Stimulated activated CD4-positive, alpha-beta T cell treated with anti-CD3 and anti-CD28 coated beads, Interleukin-1b, Interleukin-23, amount 100 ng/mL, for 4 hours (primary cell): ENCODE measurements around the gene BTG1.
"Not testable (repeated sequence)": the region's sequence is repeated elsewhere in the genome, so short reads cannot be mapped to it uniquely, and the experiment has no call there.

Experiments used
- DNase-seq, 2 donors: peaks; one replicate each; pipeline ENCODE4 v3.0.0-alpha.2; 2020; ENCODE audit warnings: low read depth in 2 of 2

The BTG1 gene

DNA sequence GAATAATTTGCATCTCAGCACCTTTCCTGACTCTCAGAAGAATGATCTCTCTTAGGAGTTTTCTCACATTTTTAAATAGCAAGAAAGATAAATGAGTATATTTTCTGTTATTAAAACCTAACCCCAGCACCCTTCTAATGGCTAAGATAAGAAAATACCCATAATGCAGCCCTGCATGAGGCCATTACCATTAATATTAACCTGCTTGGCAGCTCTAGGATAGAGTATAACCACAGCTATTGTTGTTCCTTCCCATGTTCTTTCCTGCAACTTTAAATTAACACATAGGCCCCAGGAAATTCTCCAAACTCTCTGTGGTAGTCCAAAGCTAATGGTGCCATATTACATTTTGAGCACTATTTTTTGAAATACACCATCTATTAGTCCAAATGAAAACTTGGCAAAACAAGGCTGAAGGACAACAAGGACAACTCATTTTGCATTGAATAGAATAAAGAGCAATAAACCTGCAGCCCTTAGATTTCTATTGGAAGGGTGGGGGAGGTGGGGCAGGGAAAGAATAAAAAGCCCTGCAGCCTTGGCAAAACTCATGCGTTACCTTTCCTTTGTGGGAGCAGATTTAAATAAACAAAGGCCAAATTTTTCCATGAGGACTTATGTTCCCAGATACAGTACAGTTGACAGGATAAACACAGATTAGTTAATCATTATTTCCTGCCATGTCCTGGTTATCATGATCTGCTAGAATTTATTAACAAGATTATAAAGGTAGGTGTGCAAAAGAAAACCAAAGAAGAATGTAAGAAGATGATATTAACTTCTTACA is 46.9 kb downstream of the BTG1 start:
- no peak for DNase-seq

DNA sequence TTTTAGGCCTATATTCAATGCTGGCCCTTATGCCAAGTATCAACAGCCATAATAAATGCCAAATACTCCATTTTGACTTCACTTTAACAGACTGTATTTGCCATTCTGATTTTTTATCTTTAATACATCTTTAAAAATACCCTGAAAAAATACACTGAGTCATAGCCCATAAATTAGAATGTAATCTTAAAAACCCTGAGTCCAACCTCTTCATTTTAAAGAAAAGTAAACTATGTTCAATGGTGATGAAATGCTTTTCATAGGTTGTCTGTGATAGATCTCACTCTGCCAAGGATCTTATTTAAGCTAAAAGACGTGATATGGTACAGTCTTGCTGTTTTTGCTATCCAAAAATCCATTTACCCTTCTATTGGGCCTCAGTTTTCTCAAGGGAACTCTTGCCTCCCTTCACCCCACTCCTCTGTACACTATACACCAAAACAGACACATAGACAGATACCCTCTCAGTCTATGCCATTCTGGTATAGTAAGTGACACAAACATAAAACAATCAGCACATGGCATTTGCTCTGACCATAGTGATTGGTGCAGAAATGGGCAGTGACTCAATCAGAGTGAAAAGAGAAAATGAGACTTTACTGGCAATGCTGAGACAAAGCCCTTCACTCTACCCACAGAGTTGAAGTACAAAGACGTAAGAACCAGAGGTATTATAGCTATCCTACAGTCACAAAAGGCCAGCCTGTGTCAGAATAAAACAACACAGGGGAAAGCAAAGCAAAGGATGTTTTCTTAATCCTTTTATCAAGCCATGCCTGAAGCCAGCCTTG is 49.1 kb downstream of the BTG1 start:
- DNase-seq, result no peak

DNA sequence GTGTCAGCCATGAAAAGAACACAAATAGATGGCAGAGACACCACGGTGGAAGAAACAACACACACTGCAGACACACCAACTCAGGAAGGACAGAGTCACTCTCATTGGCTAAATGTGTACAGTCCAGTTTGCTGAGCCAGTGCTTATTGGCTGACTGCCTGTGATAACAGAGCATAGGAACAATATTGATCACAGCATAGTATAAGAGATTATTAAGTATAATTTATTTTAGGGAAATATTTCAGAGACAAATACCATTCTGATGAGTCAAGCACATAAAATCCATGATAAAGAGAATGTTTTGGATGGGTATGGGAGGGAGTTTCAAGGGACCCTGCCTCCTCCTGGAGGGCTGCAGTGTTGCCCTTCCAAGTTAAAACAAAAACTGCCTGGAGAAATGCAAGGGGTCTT is 50.9 kb downstream of the BTG1 start:
- no peak for DNase-seq

DNA sequence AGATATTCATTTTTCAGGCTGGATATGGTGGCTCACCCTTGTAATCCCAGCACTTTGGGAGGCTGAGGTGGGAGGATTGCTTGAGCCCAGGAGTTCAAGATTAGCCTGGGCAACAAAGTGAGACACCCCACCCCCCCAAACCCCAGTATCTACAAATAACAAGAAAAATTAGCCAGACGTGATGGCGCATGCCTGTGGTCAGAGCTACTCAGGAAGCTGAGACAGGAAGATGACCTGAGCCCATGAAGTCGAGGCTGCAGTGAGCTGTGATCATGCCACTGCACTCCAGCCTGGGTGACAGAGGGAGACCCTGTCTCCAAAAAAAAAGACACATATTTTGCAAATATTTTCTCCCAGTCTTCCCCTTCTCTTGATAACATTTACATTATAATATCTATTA is 51.3 kb downstream of the BTG1 start:
- DNase-seq, result not testable (repeated sequence)
